ENCODE measurements around the gene AHNAK2.
A peak's percentile ranks its signal among the peaks of the same experiment; 100 is the strongest.
"Not testable (repeated sequence)": the region's sequence is repeated elsewhere in the genome, so short reads cannot be mapped to it uniquely, and the experiment has no call there.

AHNAK2 gene

DNA sequence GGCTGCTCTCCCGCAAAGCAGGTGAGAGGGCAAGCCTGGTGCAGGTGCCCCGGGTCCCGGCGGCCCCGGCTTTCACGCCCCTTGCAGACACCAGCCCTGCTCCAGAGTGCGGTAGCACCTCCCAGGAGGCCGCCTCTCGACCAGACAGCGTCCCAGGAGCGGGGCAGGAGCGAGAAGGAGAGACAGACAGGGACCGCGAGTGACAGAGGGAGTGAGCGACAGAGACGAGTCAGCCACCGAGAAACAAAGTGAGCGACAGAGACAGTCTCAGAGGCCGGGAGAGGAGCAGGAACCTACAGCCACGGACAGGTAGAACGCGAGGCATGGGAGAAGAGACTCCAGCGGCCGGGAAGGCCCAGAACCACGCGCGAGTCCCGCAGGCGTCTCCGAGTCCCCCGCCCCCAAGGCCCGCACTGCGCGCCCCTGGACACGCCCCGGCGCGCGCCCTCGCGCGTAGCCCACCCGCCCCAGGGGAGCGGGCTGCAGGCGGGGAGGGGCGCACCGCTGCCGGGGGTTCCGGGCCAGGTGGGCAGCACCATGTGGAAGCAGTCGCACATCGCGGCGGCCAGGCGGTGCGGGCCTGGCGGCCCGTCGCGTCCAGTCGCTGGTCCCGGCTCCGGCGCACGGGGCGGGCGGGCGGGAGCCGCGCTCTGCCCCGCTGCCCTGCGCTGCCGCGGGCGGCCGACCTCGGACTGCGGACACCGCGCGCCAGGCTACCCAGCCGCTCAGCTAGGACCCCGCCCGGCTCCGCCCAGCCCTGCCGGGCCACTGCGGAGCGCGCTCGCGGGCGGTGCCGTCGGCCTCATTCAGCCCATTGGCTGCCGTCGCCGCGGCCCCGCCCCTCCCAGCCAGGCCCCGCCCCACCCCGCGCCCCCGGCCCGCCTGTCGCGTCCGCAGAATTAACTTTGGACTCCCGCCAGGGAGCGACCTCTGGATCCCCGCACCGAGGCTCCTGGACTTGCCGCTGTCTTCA is at the start of gene AHNAK2:
TSS of gene AHNAK2 (minus strand) at position 694 of the 973 bp plus-strand sequence. CDS start at position 557, 137 bp downstream.
- DNase-seq, result peak in 18 of 56 donors; percentile 26 to 74 (median 42)

DNA sequence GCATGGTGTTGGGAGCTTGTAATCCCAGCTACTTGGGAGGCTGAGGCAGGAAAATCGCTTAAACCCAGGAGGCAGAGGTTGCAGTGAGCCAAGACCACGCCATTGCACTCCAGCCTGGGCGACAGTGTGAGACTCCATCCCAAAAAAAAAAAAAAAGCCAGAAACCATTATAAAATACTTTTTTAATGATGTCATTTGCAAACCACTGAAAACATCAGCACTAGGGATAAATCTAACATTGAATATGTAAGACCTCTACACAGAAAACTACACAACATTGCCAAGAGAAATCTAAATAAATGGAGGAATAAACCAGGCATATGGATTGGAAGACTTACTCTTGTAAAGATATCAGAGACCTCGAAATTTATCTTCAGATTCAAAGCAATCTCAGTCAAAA is 49.5 kb upstream of the AHNAK2 start:
- DNase-seq, result not testable (repeated sequence)

DNA sequence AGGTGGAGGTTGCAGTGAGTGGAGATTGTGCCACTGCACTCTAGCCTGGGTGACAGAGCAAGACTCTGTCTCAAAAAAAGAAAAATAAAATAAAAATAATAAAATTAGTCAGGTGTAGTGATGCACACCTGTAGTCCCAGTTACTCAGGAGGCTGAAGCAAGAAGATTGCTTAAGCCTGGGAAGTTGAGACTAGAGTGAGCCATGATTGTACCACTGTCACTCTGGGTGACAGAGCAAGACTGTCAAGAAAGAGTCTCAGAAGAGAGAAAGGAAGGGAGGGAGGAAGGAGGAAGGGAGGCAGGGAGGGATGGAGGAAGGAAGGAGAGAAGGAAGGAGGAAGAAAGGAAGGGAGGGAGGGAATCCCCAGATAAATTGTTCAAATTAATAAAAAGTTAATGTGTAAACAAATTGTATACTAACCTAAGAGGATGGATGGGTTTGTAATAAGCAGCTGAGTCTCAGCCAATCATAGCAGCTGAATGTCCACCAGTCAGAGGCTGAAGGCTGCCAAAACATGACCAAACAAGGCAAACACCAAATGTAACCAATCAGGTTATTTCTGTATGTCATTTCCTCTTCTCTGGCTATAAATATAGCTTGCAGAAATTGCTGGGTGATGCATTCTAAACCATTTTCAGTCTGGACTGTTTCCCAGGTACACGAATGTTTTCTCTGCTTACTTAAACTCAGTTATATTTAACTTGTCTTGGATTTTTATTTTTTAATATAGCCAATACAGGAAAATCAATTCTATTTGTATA is 48.8 kb upstream of the AHNAK2 start:
- no peak for DNase-seq

GRCh38 chr14:105026033-105026785 is 48.0 kb upstream of the AHNAK2 start:
- no peak for DNase-seq

DNA sequence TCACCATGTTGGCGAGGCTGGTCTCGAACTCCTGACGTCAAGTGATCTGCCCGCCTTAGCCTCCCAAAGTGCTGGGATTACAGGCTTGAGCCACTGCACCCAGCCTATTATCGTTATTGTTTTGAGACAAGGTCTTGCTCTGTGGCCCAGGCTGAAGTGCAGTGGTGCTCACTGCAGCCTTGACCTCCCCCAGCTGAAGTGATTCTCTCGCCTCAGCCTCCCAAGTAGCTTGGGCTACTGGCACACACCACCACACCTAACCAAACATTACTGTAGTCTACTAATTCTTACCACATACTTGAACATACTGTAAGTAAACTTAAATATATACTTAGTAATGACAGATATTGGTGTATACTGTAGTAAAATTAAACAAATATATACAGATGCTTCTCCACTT is 47.3 kb upstream of the AHNAK2 start:
- no peak for DNase-seq

DNA sequence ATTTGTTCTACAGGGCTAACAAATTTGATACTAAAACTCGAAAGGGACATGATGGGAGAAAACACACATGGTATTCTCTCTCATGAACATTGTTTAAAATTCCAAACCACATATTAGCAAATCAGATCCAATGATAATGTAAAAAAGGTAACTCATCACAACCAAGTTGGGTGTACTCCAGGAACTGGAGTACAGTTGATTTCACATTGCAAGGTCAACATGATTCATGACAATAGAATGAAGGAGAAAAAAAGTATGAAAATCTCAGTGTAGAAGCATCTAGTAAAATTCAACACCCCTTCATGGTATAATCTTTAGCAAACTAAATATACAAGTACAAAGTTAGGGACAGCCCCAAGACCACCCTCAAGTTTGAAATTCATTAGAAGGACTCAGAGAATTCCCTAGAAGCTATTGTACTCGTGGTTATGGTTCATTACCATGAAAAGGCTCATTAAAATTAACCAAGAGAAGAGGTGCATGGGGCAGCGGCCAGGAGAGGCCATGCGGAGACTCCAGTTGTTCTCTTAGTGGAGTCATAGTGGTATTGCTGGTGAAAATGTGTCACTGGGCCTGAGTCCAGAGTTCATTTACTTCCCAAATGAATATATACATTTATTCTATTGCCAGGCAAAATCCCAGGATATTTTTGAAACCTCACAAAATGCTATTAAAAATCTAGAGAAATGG is 45.8 kb upstream of the AHNAK2 start:
- no peak for DNase-seq

GRCh38 chr14:105023144-105023543 is 45.0 kb upstream of the AHNAK2 start:
- no peak for DNase-seq

GRCh38 chr14:105022276-105022670 is 44.1 kb upstream of the AHNAK2 start:
- no peak for DNase-seq

DNA sequence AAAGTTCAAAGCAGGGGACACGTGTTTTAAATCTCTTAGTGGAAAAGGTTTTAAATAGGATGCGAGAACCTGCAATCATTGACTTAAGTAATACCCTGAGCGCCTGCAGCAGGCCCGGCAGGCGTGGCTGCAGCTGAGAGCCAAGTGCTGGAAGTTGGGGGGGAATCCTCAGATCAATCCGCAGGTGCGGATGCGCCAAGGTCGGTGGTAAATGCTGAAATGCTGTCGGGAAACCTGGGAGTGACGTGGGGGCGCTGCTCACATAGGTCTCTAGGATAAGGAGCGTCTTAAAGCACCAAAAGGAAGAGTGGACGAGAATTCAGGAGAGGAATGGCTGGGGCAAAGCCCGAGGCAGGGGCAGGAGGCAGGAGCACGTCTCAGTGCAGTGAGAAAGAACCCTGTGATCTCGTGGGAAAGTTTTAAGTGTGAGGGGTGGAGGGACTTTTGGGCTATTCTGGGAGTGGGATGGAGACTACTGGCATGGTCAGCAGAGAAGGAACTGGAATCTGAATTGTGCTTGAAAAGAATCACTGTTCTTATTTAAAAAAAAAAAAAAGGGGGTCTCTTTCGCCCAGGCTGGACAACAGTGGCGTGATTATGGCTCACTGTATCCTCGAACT is 43.6 kb upstream of the AHNAK2 start:
- peak in 10 of 56 donors; percentile 7 to 60 (median 48) for DNase-seq

GRCh38 chr14:105020815-105021655 is 42.9 kb upstream of the AHNAK2 start, which contains the start of gene CDCA4:
Gene CDCA4 (minus strand): TSS chr14:105021083. CDS start chr14:105011929, 9,154 bp downstream.
- peak; percentile 69 to 99 (median 94) for DNase-seq

DNA sequence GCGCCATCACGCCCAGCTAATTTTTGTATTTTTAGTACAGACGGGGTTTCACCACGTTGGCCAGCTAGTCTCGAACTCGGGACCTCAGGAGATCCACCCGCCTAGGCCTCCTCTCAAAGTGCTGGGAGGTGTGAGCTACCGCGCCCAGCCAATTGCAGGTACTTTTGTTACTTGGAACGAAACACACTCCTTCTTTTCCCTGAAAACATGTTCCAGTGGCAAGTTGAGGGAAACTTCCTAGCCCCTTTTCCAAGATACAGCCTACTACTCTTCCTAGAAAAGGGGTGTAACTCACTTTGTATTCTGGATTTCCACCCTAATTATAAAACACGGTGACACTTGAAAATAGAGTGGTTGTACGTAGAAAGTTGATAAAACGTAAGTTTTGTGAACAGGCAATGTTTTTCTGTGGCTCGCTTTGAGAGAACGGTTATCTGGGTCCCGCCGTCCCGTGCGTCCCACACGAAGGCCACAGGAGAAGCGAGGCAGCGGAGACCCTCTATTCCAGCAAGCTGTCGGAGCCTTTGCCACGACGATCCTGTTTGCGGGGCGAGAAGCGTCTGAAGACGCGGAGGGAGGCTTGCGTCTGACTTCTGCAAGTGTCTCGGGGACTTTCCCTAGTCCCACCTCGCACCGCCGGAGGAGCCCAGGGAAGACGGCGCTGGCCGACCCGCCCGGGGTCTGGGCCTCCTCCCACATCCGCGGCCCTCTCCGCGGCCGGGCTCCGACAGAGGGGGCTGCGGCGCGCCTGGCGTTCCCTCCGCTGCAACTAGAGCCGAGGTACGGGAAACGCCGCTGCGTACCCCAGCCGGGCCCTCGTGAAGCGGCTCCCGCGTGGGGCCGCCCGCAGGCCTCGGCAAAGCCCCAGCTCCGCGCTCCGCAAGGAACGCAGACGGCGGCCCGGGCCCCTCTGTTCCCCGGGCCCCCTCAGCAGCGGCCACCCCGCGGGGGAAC is 42.0 kb upstream of the AHNAK2 start:
- DNase-seq, result peak in 1 of 56 donors; percentile 18

DNA sequence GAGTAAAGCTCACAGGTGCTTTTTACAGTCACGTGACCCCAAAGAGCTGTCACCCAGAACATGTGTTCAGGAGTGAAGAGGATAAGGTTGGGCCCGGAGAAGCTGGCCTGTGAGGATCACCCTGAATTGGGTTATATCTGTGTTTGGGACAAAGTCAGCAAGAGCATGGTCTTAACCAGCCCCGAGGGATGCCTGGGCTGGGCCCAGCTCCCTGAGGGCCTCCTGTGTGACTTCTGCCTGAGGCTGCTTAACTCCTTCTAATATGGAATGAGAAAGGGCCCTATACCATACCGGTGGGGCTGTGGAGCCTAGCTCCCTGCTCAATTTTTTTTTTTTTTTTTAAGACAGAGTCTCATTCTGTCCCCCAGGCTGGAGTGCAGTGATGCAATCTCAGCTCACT is 40.2 kb upstream of the AHNAK2 start:
- DNase-seq, result no peak

DNA sequence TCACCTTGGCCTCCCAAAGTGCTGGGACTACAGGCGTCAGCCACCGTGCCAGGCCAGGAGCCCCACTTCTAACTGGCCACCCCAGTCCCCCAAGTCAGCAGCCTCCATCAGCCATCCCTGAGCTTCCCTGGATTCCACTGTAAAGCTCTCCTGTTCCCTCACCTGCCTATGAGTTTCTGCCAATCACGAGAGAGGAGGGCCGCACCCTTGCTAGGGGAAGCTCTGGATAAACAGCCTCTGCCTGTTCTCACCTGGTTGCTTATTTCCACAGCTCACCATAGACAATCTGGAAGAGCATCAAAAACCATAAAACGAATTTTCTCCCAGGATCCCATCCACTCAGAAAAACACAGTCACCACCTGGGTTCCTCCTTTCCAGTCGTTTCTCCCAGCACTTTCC is 37.7 kb upstream of the AHNAK2 start:
- DNase-seq, result no peak

DNA sequence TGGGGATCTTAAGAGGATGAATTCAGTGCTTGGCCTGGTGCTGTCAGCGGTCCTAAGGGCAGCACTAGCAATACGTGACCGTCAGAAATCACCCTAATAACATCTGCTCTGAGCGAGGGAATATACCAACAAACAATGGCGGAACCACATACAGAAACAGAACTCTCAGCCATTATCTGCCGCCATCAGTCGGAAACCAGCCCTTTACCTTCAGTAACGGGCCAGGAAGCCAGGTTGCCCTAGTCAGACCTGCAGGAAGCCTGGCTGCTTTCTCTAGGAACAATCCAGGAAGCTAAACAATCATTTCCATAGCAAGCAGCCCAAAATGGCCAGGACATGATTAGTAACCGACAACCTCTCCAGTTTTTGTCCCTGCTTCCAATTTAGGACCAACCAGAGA is 37.1 kb upstream of the AHNAK2 start:
- no peak for DNase-seq

- no peak for DNase-seq
Measured at GRCh38 chr14:105014631-105015030, 36.5 kb upstream of the AHNAK2 start.

GRCh38 chr14:105014032-105014431 is 35.9 kb upstream of the AHNAK2 start:
- DNase-seq, result no peak

DNA sequence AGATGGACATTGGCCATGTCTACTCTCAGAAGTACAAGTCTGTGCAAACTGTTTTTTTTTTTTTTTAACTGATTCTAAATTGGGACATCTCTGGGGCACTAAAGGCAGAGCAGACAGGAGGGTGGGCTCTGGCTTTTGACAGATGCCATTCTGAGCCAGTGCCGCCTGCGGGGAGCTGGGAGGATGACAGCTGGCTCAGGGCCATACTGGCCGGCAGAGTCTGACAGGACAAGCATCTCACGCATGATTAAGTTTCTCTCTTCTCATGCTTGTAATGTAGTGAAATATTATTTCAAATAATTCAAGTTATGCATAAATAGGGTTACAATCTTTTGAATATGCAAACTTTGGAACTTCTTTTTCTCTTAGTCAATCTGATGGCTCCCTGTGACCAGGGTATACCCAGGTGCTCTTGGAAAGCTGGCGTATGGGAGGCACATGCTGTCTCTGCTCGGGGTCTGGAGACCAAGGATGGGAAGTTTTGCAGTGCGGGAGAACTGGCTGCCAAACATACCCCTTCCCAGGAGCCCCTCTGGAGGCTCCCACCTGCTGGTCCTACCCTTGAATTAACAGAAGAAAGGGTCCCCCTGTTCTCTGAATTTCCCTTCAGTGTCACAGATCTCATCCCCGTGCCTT is 35.1 kb upstream of the AHNAK2 start:
- DNase-seq, result peak in 9 of 56 donors; percentile 4 to 50 (median 20)

Data from amygdala (tissue), 56 donors.